Measurements from ENCODE around the gene TMPRSS6. TPM values are rescaled to one million over a fixed set of nuclear protein-coding genes. Genes with fewer than 3 reads are reported as not detected.

TMPRSS6 gene
- total RNA-seq, 1 donor: not detected

DNA sequence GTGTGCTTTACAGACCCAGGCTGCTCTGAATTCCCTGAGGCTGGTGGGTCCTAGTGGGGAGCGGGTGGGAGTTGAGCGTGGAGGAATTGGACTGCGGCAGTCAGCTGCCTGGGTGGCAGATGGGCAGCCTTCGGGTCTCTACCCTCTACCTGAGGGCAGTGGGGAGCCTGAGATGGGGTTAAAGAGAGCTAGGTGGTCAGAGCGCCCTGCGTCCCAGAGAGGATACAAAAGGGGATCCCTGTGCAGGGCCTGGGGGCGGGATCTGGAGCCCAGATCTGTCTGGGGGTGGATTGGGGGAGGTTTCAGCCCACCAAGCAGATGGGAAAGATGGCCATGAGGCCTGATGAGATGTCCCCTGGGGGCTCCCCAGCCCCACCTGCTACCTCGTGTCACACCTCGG, 39.8 kb downstream of the TMPRSS6 start:
- no peak for DNase-seq (ENCODE audit: low read depth in 2 of 3, low spot score in 2 of 3)

DNA sequence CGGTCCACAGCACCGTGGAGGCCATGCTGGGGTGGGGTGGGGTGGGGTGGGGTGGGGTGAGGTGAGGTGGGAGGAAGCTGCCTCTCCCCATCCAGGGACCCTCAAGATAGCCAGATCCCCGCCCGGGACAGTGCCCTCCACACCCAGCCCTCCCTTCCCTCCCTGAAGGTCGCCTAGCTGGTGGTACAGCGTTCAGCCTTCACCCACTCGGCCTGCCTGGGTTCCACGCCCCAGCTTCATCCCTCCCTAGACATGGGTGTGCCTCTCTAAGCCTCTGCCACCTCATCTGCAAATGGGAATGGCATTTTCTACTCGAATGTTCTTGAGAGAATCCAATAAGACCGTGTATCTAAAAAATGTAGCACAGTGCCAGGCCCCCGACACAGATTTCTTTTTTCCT, 40.2 kb downstream of the TMPRSS6 start:
- DNase-seq (ENCODE audit: low read depth in 2 of 3, low spot score in 2 of 3): no peak

DNA sequence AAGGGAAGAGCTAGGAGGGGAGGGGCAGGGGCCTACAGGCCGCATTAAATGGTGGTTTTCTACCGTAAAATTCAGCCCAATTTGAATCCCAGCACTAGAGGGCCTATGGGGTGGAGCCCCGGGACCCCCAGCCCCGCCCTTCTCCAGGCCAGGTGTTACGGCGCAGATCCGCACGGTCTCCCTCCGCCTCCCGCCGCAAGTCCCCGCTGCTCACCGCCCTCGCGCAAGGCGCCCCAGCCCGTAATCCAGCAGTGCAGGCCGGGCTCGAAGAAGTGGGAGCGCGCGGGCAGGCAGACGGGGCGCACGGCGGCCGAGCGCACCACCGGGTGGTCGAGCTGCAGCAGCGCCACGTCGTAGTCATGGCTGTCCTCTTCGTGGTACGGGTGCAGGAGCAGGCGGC, 40.7 kb downstream of the TMPRSS6 start:
- DNase-seq (ENCODE audit: low read depth in 2 of 3, low spot score in 2 of 3): peak in 2 of 3 donors; percentile 25 to 29

DNA sequence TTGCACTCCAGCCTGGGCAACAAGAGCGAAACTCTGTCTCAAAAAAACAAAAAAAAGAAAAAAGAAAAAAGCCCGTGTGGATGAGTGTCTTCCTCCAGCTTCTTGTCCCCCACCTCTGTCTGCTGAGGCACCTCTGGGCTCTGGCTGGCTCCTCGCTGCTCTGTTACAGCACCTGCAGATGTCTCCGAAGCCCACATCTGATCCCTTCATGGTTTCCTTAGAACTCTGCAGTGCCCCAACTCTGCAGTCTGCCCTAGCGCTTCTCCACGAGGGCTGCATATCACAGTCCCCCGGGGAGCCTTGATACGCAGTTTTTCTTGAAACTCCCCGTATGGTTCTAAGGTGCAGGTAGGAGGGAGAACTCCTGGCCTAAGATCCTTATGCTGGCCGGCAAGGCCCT, 42.1 kb downstream of the TMPRSS6 start:
- no peak for DNase-seq (ENCODE audit: low read depth in 2 of 3, low spot score in 2 of 3)

DNA sequence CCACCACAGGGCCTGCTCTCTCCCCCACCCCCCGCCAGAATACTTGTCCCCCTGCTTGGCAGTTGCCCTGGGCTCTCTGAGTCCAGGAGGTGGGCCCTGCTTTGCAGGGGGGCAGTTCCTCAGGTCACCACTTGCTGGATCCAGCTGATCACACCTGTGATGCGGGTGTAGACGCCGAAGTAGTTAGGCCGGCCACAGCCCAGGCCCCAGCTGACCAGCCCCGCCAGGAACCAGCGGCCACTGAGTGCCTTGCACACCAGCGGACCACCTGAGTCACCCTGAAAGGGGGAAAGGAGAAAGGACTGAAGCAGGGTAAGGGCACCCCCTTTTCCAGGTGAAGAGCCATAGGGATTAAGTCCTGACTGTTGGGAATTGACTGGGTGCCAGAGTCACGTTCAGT, 43.6 kb downstream of the TMPRSS6 start:
- DNase-seq (ENCODE audit: low read depth in 2 of 3, low spot score in 2 of 3): no peak

DNA sequence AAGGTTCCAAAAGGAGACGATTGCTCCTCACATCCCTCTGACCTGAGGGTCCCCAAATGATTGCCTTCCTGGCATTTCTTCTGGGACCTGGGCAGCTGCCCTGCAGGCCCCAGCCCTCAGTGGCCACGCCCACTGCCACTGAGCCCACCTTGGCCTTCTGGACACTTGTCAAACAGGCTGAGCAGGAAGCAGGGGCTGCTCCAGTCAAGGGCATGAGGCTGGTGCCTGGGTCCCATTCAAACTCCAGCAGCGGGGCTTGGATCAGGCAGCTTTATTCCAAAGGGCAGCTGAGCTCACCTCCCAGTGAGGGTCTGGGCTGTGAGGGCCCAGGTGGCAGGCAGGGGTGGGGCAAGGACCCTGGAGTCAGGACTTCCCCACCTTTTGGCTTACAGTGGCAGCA, 44.3 kb downstream of the TMPRSS6 start:
- DNase-seq (ENCODE audit: low read depth in 2 of 3, low spot score in 2 of 3): no peak

DNA sequence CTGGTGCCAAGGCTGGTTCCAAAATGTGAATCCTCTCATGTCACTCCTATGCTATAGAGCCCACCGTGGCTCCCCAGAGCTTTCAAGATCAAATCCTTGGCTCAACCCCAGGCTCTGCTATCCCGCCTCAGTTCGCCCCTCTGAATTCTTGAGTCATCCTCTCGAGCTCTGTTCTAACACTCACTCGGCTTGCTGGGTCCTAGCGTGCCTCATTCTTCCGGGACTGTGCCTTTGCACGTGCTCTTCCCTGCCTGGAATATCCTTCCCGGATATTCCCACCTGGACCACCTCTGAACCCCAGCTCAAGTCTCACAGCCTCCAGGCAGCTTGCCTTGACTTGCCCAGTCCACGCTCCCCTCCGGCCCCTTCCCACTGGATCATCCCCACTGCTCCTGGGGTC, 45.0 kb downstream of the TMPRSS6 start:
- no peak for DNase-seq (ENCODE audit: low read depth in 2 of 3, low spot score in 2 of 3)

DNA sequence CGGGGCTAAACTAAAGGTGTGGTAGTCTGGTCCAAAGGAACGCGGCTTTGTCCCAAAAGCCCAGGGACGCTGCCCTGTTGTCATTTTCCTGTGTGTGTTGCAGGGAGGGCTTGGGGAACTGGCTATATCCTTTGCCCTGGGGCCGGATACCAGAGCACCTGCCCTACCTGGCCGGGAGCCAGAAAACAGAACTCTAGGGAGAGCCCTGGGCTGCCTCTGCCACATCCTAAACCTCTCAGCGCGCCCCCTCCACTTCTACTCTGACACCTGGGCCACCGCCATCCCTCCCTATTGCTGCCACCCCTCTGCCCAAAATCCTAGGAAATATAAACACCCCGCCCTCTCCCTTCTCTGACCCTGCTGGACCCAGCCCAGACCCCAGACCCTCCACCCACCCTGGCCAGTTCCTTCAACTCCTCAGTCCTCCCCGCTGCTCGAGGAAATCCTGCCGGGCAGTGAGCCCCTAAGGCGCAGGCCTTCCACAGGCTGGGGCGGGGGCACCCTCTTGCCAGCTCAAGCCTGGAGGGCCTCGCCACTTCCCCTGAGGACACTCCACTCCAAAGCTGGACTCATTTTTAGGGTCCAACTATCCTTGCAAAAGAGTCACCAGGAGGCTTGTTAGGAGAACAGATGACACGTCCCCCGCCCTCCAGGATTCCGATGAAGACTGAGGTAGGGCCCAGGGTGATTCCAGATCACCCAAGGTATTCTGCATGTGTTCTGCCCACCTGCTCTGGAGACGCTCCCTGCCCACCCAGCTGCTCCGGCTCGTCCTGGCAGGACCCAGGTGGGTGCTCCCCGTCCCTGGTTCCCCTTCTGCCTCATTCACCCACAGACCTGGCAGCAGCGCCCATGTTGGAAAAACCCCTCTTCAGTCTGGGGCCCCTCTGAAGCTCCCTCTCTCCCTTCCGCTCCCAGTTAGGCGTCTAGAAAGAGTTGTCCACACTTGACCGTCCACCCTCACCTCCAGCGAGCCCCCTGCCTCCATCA, 45.8 kb downstream of the TMPRSS6 start:
- DNase-seq (ENCODE audit: low read depth in 2 of 3, low spot score in 2 of 3): no peak

DNA sequence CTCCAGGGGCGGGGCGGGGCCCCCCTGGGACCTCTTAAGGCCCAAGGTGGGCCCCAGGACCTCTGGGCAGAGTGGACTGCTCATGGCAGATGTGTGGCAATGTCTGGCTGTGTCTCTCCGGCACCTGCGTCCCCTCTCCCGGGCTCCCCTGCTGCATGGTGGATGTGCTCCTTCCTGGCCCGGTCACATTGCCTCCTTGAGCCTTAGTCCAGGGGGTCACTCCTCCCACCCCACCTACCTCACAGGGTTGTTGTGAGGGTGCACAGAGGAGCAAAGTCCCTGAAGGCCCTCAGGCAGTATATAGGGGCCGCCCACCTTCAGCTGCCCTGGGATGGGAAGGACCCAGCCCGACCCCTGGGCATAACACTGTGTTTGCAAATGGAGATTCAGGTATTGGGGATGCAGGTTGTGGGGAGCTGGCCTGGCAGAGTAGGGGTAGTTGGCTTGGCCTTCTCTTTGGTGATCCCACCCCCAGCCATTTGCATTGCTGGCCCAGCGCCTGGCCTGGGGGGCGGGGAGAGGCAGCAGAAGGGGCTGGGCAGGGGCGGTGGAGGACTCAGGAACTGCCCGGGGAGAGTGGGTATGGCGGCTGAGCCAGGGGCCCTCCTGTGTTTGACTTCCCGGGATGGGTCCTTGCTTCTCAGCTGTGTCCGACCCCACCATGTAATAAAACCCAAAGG, 46.7 kb downstream of the TMPRSS6 start:
- DNase-seq (ENCODE audit: low read depth in 2 of 3, low spot score in 2 of 3): no peak

DNA sequence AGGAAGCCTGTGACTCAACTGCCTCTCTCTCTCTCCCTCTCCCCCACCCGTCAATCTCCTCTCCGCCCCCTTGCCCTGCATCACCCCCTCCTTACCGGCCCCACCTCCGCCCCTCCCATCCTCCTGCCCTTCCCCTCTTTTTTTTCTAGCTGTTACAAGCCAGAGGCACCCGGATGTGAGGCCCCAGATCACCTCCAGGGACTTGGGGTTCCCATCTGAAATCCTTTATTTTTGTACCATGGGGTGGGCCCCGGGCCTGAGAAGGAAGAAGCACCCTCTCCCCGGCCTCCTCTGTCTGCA, 47.2 kb downstream of the TMPRSS6 start:
- no peak for DNase-seq (ENCODE audit: low read depth in 2 of 3, low spot score in 2 of 3)

DNA sequence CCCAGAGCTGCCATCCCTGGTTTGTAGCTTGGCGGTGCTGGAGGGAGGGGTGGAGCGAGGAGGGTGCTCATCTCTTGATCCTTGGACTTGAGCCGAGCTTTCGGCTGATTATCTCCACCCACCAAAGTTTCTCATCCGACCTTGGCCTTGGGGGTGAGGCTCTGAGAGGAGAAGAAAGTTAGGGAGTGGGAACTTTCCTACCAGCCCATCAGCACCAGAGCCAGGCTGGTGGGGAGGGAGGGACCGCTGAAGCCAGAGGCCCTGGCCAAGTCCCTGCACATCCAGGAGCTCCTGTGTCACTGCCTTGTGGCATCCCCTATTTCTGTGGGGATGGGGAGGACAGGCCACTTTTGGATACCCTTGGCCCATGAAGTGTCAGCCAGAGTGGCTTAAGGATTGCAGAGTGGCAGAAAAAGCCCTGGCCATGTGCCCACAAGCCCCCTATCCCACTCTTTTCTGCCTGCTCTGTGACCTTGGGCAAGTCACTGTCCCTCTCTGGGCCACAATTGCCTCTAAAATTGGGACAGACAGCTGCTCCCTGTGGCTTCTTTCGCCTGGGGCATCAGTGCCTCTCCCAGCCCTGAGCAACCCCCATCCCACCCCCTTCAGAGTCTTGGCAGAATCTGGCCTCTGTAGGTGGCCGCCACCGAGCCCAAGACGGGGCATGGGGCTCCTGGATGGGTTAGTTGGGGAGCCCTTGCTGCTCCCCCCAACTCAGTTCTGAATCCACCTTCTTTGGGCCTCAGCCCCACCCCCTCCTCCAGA, 47.7 kb downstream of the TMPRSS6 start:
- DNase-seq (ENCODE audit: low read depth in 2 of 3, low spot score in 2 of 3): no peak

DNA sequence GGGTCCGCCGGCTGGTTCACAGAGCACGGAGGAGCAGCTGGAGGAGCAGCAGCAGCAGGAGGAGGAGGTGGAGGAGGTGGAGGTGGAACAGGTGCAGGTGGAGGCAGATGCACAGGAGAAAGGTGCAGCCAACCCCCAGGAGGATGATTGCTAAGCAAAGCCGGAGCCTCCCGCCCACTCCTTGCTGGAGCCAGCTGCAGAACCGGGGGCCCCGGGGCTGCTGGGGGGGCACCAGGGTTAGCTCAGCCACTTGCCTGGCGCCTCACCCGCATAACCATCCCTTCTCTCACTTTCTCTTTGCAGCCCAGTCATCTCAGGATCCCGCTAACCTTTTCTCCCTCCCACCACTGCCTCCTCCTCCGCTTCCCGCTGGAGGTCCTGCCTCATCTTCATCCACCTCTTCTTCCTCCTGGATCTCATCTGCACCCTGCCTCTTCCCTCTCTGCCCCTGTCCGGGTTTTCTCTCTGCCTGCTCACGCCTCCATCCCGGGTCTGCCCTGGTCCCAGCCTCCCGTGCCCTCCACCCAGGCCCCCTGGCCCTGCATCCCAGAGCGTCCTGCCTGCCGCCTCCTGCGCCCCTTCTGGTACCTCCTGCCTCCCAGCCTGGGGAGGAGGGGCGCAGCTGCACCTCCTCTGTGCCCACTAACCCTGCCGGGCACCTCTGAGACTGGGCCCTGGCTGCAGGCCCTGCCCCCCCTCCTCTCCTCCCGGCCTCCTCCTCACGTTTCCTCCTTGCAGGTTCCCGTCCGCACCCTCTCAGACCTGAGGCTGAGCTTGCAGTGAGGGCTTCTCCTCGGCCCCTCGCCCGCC, 48.5 kb downstream of the TMPRSS6 start:
- DNase-seq (ENCODE audit: low read depth in 2 of 3, low spot score in 2 of 3): no peak

DNA sequence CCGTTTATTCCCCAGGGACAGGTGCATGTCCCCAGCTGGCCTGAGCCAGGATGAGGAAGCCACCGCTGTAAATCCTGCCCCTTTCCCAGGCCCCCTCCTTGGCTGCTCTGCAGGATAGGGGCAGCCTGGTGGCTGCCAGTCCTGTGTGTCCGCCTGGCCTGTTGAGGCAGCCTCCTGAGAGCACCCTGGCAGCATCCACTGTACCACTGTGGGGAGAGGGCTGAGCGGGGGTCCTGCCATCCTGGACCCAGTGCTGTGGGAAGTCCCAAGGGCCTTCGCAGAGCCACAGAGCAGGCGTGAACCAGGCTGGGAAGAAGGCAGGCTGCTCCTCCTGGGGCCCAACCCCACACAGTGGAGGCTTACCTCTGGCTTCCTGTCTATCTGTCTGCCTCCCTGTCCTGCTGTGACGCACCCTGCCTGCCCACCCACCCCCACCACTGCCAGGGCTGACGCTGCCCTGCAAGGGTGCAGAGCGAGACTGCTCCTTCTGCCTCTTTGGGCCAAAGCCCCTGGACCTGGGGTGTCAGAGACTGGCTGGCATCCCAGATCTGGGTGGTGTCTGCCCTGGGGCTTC, 49.5 kb downstream of the TMPRSS6 start:
- no peak for DNase-seq (ENCODE audit: low read depth in 2 of 3, low spot score in 2 of 3)

DNA sequence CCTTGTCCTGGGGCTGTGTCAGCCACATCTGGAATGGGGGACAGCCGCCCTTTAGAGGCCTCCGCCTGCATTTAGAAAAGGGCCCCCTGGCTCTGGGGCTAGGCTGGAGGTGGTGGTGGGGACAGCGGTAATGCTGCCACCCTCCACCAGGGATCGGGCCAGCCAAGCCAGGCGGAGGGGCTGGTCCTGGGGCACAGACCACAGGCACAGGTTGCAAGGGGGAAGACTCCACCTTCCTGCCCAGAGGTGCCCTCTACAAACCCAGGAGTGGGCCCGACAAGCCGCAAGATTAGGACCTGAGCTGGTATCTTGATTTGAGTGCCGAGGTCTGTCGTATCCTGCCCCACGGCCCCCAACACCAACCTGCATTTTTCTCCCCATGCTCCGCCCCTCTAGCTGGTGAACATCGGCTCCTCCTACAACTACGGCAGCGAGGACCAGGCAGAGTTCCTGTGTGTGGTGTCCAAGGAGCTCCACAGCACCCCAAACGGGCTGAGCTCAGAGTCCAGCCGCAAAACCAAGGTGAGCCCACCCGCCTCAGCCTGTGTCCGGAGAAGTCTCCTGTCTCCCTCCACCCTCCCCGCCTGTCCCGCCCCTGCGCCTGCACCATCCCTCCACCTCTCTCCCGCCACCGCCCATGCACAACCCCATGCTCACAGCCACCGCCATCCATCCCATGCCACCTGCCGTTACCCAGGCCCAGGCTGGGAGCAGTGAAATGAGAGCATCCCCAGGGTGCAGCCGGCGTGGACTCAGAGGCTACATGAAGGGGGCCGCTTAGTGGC, 50.4 kb downstream of the TMPRSS6 start:
- no peak for DNase-seq (ENCODE audit: low read depth in 2 of 3, low spot score in 2 of 3)

DNA sequence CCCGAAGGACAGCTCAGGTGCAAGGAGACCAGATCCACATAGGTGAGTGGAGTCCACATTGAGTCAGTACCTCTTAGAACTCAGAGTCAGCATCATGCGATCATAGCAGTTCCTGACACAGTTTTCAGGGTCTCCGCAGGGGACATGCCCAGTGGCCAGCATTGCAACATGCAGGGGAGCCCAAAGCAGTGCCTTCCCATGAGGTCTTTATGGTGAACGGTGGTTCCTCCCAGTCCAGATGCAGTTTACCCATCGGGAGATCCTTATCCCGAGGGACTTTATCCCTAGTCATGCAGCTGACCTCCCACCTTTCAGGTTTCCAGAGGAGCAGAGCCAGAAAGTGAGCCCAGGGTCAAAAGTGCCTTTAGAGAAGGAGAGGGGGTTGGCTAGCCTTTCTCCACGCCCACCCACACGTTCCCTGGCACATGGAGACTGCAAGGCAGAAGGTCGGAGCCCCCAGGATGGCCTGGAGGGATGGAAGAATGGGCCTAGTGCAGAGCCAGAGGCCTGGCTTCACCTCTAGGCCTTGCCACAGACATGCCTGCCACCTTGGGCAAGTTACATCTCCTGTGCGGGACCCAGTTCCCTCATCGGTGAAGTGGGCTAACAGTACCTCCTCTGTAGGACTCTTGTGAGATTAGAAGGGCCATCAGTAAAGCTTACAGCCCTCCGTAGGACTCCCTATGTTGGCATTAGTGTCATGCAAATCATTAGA, 51.6 kb downstream of the TMPRSS6 start:
- DNase-seq (ENCODE audit: low read depth in 2 of 3, low spot score in 2 of 3): no peak

DNA sequence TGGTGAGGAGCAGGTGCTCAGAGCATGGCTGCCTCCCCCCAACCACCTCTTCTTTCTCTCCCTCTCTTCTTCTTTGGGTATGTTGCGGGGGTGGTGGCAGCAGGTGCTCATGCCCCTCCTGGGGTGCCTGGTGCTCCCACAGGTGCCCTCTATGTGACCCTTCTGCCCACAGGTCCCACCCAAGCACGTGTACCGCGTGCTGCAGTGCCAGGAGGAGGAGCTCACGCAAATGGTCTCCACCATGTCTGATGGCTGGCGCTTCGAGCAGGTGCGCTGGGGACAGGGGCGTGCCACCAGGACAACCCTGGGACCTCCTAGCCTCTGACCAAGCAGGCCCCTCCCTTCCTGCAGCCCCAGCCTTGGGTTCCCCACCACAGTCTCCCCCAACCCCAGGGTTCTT, 52.3 kb downstream of the TMPRSS6 start:
- no peak for DNase-seq (ENCODE audit: low read depth in 2 of 3, low spot score in 2 of 3)

DNA sequence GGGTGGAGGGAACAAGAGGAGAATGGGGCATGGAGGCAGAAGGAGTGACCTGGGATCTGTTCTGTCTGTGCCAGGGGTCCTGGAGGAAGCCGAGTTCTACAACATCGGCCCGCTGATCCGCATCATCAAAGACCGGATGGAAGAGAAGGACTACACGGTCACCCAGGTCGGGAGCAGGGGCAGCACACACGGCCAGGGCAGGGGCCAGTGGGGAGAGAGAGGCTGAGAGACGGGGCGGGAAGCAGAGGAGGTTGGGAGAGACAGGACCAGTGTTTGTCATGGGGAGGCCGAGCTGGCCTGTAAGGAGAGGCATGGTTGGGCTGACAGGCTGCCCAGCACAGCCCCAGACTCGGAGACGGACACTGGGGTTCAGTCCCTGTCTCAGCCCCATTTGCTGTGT, 53.3 kb downstream of the TMPRSS6 start:
- DNase-seq (ENCODE audit: low read depth in 2 of 3, low spot score in 2 of 3): no peak

DNA sequence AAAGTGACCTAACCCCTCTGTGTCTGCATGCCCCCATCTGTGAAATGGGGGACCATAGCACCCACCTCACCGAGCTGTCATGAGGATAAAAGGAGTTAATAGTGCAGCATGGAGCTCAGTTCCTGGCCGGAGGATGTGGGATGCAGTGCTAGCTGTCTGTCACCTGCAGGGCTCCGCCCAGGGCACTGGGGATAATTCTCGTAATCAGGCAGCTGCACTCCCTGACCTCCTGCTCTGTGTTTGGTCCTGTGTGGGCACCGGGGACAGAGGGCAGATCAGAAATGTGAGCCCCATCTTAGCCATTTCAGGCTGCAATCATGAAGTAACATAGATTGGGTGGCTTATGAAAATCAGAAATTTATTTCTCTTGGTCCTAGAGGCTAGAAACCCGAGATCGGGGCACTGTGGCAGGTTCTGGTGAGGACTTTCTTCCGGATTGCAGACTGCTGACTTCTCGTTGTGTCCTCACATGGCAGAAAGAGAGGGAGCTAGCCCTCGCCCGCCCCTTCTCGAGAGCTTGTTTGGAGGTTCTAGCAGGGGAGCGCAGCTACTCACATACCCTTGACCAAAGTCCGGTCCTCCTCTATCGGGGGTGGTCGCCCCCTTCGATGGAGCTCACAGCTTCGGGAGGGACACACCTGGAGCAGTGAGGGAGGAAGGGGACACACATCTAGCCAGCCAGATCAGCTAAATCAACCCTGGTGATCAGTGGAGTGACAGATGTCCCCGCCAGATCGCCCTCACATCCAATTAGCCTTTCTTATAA, 54.7 kb downstream of the TMPRSS6 start:
- DNase-seq (ENCODE audit: low read depth in 2 of 3, low spot score in 2 of 3): no peak
